HCT116 (cell line): ENCODE measurements around the gene PEBP1. TPM values are rescaled to one million over a fixed set of nuclear protein-coding genes. Genes with fewer than 3 reads are reported as not detected.

Experiments used
- ATAC-seq: fragments of 200-7000 bp; cut with Tn5 transposase; 2 replicates; pipeline ENCODE4 v1.9.1; 2020; ENCODE audit warnings: mild to moderate bottlenecking, moderate library complexity
- BruUV-seq: library from RNA; stranded (reverse); fragments of 400-500 nt; replicated peaks from 2 replicates; lab custom pipeline; 2021; lab: Mats Ljungman, UMichigan
- CTCF ChIA-PET: fragments of 300-600 bp; sonication (Branson Sonifier 250); formaldehyde crosslinking; loops from one replicate; lab custom pipeline; 2021; ENCODE audit warnings: antibody characterized with exemption; lab: Charles Lee
- POLR2A ChIA-PET: fragments of 300-600, 350-600 bp; sonication (Branson Sonifier 250); formaldehyde crosslinking; loops from one replicate; lab custom pipeline; 2021; ENCODE audit warnings: antibody characterized with exemption; lab: Charles Lee
- RAD21 ChIA-PET, 2 experiments: fragments of 300-600 bp; sonication (Branson Sonifier 250); formaldehyde crosslinking; loops; one replicate each; lab custom pipeline; 2023; ENCODE audit warnings: low total read pairs in 2 of 2; ENCODE audit not compliant: uncharacterized antibody in 2 of 2, unreplicated experiment in 2 of 2, low non-redundant PET in 1 of 2; lab: Charles Lee
- DNase-seq: peaks from one replicate; pipeline ENCODE4 v3.0.0-alpha.2; 2010; ENCODE audit warnings: low read depth, low spot score
- H2AFZ ChIP-seq: fragments of 200-600 bp; shearing (Covaris generic), sonication (generic); 2 replicates; pipeline ENCODE4 v1.6.1; 2017; ENCODE audit warnings: low read depth, mixed run types, mixed read lengths, antibody characterized with exemption, low read length; ENCODE audit not compliant: poor library complexity, severe bottlenecking
- H3K27ac ChIP-seq: 2 replicates; pipeline ENCODE4 v1.5.1; 2012; ENCODE audit warnings: low read depth, low read length
- H3K27me3 ChIP-seq: fragments of 200-600 bp; sonication (generic); 2 replicates; pipeline ENCODE4 v1.6.1; 2016; ENCODE audit warnings: mixed run types, low read length, mixed read lengths; ENCODE audit not compliant: insufficient read depth
- H3K36me3 ChIP-seq, 2 experiments: fragments of 200-500 bp in 1 of 2; fragments of 200-600 bp in 1 of 2; sonication (Bioruptor generic) in 1 of 2; sonication (generic) in 1 of 2; 2 replicates each; pipeline versions ENCODE4 v1.5.1 to v1.6.1; 2014 to 2016; ENCODE audit warnings: low read length in 2 of 2, inconsistent platforms in 1 of 2, mixed read lengths in 1 of 2, mixed run types in 1 of 2; ENCODE audit not compliant: insufficient read depth in 2 of 2, control insufficient read depth in 1 of 2
- H3K4me1 ChIP-seq, 2 experiments: fragments of 200-600 bp in 1 of 2; sonication (generic) in 1 of 2; 2 replicates each; pipeline versions ENCODE4 v1.5.1 to v1.6.1; 2012 to 2017; ENCODE audit warnings: low read length in 2 of 2, inconsistent platforms in 1 of 2, mild to moderate bottlenecking in 1 of 2, mixed read lengths in 1 of 2, mixed run types in 1 of 2, moderate library complexity in 1 of 2; ENCODE audit not compliant: insufficient read depth in 2 of 2, control insufficient read depth in 1 of 2
- H3K4me2 ChIP-seq: fragments of 200-600 bp; sonication (generic); 2 replicates; pipeline ENCODE4 v1.6.1; 2017; ENCODE audit warnings: mixed run types, low read length, mixed read lengths
- H3K4me3 ChIP-seq, 2 experiments: fragments of 200-600 bp in 1 of 2; sonication (generic) in 1 of 2; replicated peaks in 1 of 2; 2 replicates each; pipeline ENCODE4 v1.5.1; 2011 to 2016; ENCODE audit warnings: low read length in 2 of 2, control low read depth in 1 of 2, low read depth in 1 of 2, mild to moderate bottlenecking in 1 of 2, mixed read lengths in 1 of 2, mixed run types in 1 of 2
- H3K79me2 ChIP-seq: fragments of 200-600 bp; sonication (generic); 2 replicates; pipeline ENCODE4 v1.6.1; 2017; ENCODE audit warnings: mild to moderate bottlenecking, mixed run types, low read length, moderate library complexity, mixed read lengths; ENCODE audit not compliant: insufficient read depth
- H3K9ac ChIP-seq: fragments of 200-600 bp; sonication (generic); 2 replicates; pipeline ENCODE4 v1.6.1; 2016; ENCODE audit warnings: low read length, mixed read lengths
- H3K9me2 ChIP-seq: fragments of 200-600 bp; sonication (generic), shearing (Covaris generic); 2 replicates; pipeline ENCODE4 v1.6.1; 2017; ENCODE audit warnings: mixed run types, mild to moderate bottlenecking, moderate library complexity; ENCODE audit not compliant: insufficient read depth
- H3K9me3 ChIP-seq, 2 experiments: fragments of 200-500 bp in 1 of 2; fragments of 200-600 bp in 1 of 2; sonication (Bioruptor generic) in 1 of 2; sonication (generic) in 1 of 2; 2 replicates each; pipeline ENCODE4 v1.6.1; 2014 to 2017; ENCODE audit warnings: low read length in 2 of 2, mixed read lengths in 2 of 2, inconsistent platforms in 1 of 2, low read depth in 1 of 2, mild to moderate bottlenecking in 1 of 2, mixed run types in 1 of 2, moderate library complexity in 1 of 2; ENCODE audit not compliant: control insufficient read depth in 1 of 2, insufficient read depth in 1 of 2
- H4K20me1 ChIP-seq: fragments of 200-600 bp; sonication (generic), shearing (Covaris generic); 2 replicates; pipeline ENCODE4 v1.6.1; 2017; ENCODE audit warnings: mixed run types, mild to moderate bottlenecking, moderate library complexity; ENCODE audit not compliant: insufficient read depth
- CEBPB ChIP-seq: IDR thresholded peaks from 2 replicates; pipeline ENCODE4 v1.6.1; 2012; ENCODE audit warnings: low read depth
- CTCF ChIP-seq, 3 experiments: fragments of 200-600 bp in 1 of 3; sonication (generic) in 1 of 3; IDR thresholded peaks in 2 of 3; conservative IDR thresholded peaks in 1 of 3; 2 replicates each; pipeline ENCODE4 v1.5.1; 2012 to 2017; ENCODE audit warnings: low read depth in 2 of 3, low read length in 2 of 3, antibody characterized with exemption in 1 of 3, borderline replicate concordance in 1 of 3, control low read depth in 1 of 3, mild to moderate bottlenecking in 1 of 3, mixed read lengths in 1 of 3, mixed run types in 1 of 3, moderate library complexity in 1 of 3; ENCODE audit not compliant: insufficient read depth in 1 of 3
- ELF1 ChIP-seq: IDR thresholded peaks from 2 replicates; pipeline ENCODE4 v1.6.1; 2012; ENCODE audit warnings: low read depth, borderline replicate concordance
- MAX ChIP-seq: IDR thresholded peaks from 2 replicates; pipeline ENCODE4 v1.6.1; 2012
- SIN3A ChIP-seq: IDR thresholded peaks from 2 replicates; pipeline ENCODE4 v1.6.1; 2012; ENCODE audit warnings: low read depth
- YY1 ChIP-seq: IDR thresholded peaks from 2 replicates; pipeline ENCODE4 v1.6.1; 2011; ENCODE audit warnings: low read length, low read depth, moderate library complexity, mild to moderate bottlenecking; ENCODE audit not compliant: insufficient replicate concordance; ENCODE audit errors: extremely low read depth
- ZBTB33 ChIP-seq: IDR thresholded peaks from 2 replicates; pipeline ENCODE4 v1.6.1; 2011; ENCODE audit warnings: mild to moderate bottlenecking, low read length, moderate library complexity; ENCODE audit not compliant: insufficient replicate concordance; ENCODE audit errors: extremely low read depth
- intact Hi-C: fragments of 100-400 bp; cut with micrococcal nuclease; formaldehyde crosslinking; loops from 2 replicates; pipeline ENCODE4 v1.10.0; 2022
- total RNA-seq: library from RNA; stranded (reverse); gene quantifications from one replicate; pipeline ENCODE4 v1.2.1, GENCODE V29; 2021; ENCODE audit not compliant: unreplicated experiment

Gene PEBP1
- total RNA-seq, 1 experiment from 2014 or later, result 220 TPM

GRCh38 chr12:118122264-118122663 lies 13.7 kb upstream of the PEBP1 start:
- TF ChIP-seq MAX (no peak), ZBTB33 (no peak), YY1 (no peak), CTCF (IDR thresholded peaks at IDR 0.05 in 2 of 3, conservative IDR thresholded peaks at IDR 0.05 in 1 of 3; ENCODE audit: borderline replicate concordance in 1 of 3, insufficient read depth in 1 of 3, low read depth in 2 of 3, low read length in 2 of 3) (no peak), ELF1 (no peak), CEBPB (no peak), SIN3A (no peak)
- no peak overlapping the region for H2AFZ ChIP-seq
- no peak for DNase-seq
- H3K27me3 ChIP-seq, result no peaks in the 10 kb centered on the region
- no peaks in the 10 kb centered on the region for H3K9me2 ChIP-seq
- H3K4me2 ChIP-seq, result no peak overlapping the region
- intact Hi-C loops, result no loop called here
- ChIA-PET POLR2A (interaction anchor here (2.1 kb wide), 1 partner anchor 254 kb away, joined by 9 read pairs; the partner anchor contains the start of gene SUDS3), CTCF (interaction anchor here (1.6 to 4.0 kb wide), 4 partner anchors 13 to 254 kb away, joined by 8 to 62 read pairs (median 12); partner anchors contain the start of genes PEBP1 and SUDS3), RAD21 (no interaction called here)
- H3K4me3 ChIP-seq, result no peak overlapping the region
- BruUV-seq, result no TSS peak
- no peaks in the 10 kb centered on the region for H3K36me3 ChIP-seq
- ATAC-seq, result no peak
- H3K4me1 ChIP-seq, result peaks cover 4 to 10% of the 10 kb centered on the region in 2 experiments; a peak in 3 of 4 replicates
- H3K27ac ChIP-seq, result no peak overlapping the region
- H3K9ac ChIP-seq, result no peak overlapping the region
- H3K9me3 ChIP-seq, result no peaks in the 10 kb centered on the region
- H3K79me2 ChIP-seq, result no peaks in the 10 kb centered on the region
- H4K20me1 ChIP-seq, result no peaks in the 10 kb centered on the region
